SW480 (cell line): ENCODE results near the gene SOX14.

Source experiments
- DNase-seq: peaks from one replicate; pipeline ENCODE4 v3.0.0-alpha.2; 2016; ENCODE audit warnings: low spot score

SOX14 gene

DNA sequence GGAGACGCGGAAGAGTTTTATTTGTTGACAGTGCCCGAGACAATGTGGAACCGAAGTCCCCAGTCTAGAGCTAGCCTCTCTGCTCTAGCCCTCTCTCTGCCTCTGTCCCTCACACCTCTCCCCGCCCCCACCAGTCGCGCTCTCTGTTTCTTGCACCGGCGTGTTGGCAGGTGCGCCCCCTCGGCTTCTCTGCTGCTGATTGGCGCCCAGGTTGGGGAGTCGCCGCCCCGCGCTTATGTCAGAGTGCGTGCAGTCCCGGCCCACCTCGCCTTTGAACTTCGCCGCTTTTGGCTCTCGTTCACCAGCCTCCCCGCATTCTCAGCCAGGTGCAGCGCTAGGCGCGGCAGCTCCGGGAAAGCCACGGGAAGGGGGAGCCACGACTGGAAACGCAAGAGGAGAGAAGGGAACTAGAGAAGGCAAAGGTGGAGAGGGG, at the start of gene SOX14:
SOX14 (plus strand) TSS at position 315 of the 433 bp plus-strand sequence. CDS start 470 bp downstream, outside the sequence.
- peak; percentile 96 for DNase-seq

DNA sequence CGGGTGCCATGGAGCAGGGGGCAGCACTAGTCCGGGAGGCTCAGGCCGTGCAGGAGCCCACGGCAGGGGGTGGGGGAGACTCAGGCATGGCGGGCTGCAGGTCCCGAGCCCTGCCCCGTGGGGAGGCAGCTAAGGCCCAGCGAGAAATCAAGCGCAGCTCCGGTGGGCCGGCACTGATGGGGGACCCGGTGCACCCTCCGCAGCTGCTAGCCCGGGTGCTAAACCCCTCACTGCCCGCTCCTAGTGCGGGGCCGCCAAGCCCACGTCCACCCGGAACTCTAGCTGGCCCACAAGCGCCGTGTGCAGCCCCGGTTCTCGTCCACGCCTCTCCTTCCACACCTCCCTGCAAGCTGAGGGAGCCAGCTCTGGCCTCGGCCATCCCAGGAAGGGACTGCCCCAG, 49.6 kb upstream of the SOX14 start:
- DNase-seq, result no peak

DNA sequence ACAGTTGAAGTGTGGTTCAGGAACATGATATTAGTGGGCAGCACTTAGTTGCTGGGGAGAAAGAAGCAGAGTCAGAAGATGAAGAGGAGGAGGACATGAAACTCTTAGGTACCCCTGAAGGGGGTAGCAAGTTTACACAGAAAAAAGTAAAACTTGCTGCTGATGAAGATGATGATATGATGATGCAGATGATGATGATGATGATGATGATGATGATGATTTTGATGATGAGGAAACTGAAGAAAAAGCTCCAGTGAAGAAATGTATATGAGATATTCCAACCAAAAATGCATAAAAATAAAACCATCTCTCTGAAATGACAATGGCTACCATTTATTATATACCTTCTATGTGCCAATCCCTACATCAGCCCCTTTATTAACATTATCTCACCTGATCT, 39.9 kb upstream of the SOX14 start:
- DNase-seq, result no peak

DNA sequence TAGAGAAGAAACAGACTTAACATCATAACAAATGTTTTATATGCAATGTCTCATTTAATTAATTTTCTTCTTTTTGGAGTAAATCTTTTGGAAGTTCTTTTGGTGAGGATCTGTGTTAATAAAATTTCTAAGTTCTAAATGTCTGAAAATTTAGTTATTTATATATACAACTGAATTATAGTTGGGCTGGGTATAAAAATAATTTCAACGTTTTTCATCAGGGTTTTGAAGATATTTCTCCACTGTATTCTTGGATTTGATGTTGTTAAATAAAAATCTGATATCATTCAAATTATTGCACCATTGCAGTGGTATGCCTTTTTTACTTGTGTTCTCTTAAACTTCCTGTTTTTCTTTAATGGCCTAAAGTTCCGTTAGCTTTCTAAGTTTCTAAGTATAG, 26.9 kb upstream of the SOX14 start:
- no peak for DNase-seq

DNA sequence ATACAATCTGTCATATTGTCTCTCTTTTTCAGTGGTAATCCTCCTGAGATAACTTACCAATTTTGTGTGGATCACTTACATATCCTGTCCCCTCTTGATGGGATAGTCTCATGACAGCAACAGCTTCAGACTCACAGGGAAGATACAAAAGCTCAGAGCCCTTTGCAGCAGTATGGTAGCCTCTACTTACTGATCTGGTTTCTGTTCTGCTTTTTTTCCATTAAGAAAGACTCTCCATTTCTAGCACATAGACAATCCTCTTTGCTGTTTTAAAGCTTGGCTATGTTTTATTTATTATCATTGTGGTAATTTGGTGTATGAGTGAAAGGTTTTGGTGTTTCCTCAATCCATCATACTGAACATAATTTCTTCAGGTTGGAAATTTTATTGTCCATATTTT, 25.4 kb upstream of the SOX14 start:
- no peak for DNase-seq

DNA sequence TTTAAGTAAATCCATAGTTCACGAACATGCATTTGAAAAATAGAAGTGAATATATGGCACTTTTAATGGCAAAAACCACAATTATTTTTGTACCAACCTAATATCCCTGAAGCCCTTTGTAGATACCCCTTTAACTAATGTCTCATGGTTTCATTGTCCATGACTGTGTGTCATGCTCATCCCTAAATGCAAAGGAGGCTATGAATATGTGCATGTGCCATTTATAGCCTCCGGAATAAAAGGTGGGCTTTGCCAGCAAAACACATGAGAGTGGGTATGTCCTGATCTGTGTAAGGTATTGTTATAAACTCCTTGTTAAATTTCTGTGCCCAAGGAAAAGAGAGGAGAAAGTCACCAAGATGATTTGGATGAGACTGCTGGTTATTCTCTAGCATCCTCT, 20.5 kb upstream of the SOX14 start:
- DNase-seq, result no peak

DNA sequence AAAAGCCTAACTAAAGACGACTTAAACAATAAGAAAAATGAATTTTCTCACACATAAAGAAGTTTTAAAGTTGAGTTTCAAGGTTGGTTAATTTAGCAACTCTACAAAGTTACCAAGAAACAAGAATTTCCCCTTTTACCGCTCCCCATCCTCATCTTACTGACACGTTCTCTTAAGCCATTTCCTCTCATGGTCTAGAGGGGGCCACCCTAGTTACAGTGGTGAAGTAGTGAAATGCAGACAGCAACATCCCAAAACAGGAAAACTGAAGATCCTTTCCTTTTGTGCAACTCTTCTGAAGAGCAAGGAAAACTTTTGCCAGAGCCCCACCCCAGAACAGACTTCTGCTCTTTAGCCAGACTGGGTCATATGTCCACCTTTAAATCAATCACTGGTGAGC, 17.3 kb upstream of the SOX14 start:
- DNase-seq, result no peak

DNA sequence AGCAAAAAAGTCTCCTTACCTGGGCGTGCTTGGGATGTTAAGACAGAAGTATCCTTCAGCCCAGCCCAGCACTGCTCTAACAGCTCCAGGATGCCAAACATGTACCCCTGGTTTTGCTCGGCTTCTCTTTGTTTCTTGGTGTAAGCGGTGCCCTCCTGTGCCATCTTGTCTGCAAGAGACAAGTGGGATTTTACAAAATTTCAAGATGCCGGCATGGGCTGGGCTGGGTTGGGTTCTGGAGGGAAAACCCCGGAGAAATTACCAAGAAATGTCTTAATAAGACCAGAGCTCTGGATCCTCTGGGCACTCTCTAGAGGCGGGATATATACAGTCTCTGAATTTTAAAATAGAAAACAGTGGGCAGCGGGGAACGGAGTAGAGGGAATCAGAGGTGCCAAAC, 4.6 kb upstream of the SOX14 start:
- no peak for DNase-seq

DNA sequence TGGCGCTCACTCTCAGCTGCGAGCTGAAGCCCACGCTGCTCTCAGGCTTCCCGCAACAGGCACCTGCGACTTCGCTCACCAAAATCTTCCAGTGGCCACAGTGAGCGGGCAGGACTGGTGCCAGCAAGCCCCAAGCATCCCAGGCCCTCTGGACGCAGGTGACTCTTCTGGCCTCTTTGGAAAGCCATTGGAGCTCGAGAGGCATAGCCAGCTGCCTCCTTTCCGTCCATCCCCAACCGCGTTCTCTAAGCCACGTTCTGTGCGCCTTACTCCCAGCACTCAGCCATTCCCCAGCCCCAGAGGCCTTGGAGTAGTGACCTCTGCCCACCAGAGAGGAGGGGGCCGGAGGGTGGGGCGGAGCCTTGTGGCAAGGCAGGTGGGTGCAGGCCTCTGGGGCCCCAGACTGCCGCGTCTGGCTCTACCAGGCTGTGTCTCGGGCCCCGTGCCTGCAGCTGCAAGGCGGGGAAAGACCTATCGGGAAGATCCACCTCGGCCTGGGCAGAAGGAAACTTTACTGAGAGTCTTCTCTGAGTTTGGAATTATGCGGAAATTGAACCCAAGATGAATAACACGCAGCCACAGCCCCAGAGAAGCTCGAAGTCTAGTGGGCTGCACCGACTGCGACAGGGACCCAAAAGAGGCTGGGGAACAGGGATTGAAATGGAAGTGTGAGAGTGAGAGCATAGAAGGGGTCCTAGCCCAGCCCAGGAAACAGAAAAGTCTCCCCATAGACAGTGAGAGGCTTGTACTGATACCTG, 3.6 kb upstream of the SOX14 start:
- DNase-seq, result no peak

DNA sequence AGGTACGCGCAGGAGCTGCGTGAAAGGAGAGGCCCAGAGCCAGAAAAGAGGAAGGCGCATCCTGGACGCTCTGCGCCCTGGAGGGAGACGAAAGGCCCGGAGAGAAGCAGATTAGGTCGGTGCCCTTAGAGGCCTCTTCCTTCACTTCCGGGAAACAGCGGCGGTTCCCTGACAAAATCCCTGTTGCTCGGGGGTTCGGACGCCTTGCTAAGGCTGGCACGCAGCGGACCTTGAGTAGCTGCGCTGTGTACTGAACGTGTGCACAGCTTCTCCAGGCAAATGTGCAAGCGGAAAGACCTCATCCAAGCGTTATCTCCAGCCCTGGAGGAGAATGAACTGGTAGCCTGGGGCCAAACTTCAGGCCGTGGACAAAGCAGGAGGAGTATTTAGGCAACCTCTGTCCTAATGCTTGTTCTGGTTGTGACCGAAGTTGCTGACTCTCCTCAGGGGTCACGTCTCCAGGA, 3.0 kb upstream of the SOX14 start:
- no peak for DNase-seq

DNA sequence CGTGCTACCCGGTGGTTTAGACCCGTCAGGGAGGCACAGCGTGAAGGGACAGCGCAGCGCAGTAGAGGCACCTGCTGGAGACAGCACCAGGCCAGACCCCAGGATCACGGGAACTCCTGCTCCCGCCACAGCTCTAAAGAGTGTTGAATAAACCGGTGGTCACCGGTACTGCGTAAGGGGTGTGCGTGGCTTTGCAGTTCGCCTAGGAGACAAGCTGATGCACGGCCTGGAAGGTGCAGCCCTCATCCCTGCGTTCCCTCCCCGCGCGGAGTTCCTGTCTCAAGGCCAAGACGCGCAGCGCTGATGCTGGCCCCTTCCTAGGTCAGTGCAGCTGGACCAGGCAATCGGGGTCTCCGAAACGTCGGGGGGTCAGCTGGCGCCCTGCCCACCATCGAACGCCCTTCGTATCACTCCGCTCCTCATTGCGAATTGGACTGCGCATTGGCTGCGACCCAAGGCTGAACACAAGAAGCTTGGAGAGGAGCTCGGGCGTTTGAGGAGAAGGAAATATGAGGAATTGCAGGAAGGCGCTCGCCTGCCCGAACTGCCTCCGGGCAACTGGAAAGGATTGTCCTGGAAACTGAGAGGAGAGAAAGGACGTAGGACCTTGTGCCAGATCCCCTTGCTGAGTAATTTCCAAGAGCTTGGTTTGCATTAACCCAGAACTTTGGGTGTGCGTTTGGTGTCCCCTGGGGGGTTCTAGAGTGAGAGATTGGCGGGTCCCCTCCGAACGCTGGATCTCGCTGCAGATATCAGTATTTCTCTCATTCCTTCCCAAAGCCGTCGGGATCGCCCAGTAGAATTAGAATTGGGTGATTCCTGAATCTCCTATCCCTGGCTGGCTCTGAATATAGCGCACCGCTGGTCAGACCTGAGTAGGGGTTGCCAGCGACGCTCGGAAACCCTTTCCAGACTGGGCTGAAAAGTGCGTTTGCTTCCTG, 2.3 kb upstream of the SOX14 start:
- no peak for DNase-seq

DNA sequence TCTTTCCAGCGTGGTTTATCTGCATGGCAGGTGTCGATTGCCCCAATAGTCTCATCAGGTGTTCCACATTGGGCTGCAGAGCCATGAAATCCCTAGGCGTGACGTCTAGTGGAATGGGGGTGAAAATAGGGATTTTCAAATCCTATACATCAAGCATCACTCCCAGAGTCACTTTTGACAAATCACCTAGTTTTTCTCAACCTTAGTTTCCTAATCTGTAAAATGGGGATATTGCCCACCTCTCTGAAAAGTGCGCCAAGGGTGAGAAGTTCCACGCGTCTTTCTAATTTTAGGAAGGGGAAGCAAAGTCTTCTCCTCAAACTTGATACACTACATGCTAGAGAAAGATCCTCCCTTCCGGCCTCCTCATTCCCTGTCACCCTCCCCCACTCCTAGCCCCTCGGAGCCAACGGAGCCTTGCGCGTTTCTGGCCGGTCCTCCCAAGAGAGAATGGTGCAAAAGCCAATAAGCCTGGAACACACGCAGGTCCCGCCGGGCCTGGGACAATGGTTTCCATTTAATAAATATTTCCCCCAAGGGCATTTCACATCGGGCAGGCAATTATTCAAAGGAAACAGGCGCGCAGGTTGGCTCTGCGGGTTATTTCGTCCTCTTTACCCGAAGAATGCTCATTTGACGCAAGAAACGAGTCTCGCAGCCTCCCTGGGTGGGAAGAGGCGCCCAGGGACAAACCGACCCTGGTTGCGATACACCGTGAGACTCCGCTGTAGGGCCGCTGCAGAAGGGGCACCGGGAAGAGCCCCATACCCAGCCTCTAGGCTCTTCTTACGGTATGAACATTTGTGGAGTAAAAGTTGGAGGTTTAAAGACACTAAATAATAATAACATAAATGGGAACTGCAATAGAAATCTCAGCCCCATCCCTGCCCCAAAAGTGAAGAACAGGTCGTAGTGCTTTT, 1.2 kb upstream of the SOX14 start:
- DNase-seq, result no peak

DNA sequence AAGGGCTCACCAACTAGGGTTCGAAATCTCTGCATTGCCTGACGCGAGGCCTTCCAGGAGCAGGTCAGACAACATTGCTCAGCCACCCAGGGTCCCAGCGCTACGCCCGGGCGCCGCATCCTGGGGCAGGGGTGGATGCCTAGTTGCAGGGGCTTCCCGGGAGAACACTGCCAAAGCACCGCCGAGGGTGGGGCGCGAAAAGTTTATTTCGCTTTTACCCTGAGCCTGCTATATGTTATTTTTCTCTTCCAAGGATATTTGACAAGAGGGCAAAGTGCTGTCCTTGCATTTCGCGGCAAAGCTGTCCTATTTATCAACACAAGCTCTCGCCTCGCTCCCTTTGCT, 549 bp upstream of the SOX14 start:
- DNase-seq, result no peak

DNA sequence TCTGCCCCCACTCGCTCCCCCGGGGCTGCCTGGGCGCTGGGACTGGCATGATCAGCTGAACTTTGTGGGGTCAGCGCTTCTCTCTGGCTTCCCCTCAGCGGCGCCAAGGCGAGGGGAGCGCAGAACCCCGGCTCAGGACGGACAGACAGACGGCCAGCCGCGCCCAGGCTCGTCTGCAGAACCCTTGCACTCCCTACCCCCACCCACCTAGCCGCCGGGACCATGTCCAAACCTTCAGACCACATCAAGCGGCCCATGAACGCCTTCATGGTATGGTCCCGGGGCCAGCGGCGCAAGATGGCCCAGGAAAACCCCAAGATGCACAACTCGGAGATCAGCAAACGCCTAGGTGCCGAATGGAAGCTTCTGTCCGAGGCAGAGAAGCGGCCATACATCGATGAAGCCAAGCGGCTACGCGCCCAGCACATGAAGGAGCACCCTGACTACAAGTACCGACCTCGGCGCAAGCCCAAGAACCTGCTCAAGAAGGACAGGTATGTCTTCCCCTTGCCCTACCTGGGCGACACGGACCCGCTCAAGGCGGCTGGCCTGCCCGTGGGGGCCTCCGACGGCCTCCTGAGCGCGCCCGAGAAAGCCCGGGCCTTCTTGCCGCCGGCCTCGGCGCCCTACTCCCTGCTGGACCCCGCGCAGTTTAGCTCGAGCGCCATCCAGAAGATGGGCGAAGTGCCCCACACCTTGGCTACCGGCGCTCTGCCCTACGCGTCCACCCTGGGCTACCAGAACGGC, 621 bp downstream of the SOX14 start:
- peak; percentile 34 for DNase-seq

DNA sequence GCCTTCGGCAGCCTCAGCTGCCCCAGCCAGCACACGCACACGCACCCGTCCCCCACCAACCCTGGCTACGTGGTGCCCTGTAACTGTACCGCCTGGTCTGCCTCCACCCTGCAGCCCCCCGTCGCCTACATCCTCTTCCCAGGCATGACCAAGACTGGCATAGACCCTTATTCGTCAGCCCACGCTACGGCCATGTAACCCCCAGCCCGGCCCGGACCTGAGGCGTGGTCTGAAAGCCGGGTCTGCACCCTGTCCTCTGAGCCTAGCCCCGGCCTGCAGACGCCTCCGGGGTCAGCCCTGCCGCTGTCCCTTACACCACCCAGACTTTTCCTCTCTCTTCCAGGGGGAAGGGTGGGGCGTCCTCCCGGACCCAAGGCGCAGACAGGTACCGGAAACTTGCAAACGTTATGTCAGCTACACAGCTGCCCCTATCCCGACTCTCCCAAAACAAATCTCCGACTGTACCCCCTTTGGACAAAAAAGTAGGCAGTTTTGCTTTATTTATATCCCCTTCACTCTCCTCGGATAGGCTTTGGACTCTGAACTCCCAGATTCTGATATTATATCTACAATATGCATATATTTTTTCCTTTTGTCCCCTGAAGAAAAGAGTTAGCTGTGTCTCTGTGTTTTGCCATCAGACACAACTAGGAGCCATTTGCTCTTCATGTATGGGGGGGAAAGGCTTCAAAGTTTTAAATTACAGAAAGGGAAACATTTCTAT, 1.4 kb downstream of the SOX14 start:
- DNase-seq, result no peak

DNA sequence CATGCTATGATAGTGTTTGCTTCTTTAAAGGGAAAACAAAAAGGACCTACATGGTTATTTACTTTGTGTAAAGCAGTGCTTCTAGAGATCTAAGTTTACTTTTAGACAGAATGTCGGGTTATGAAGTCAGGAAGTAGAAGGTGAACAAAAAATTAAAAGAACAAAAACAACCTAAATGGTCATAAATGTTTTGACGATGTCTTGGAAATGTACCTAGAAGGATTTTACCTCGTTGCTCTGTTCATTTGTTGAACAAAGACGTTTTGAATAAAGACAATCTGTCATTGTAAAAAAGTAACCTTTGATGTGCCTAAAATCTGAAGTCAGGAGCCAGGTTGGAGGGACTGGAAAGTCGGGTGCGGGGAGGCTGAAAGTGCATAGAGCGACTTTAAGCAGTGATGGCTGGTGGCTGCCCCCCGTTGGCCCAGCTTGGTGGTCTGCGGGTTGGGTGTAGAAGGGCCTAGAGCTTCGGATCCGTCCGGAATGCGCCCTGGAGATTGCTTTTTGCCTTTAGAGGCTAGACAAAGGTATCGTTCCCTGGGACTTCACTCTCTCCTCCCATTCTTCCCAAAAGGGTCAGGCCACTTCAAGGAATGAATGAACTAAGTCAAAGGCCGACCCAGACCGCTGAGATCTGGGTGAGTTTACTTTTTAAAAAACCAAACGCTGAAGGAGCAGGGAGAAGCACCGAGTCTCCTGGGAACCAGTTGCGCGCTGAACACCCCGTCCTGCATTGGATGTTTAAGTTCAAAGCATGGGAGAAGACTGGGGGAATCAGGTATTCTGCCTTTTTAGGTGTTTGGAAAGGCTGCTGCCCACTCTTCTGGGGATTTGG, 2.1 kb downstream of the SOX14 start:
- no peak for DNase-seq

DNA sequence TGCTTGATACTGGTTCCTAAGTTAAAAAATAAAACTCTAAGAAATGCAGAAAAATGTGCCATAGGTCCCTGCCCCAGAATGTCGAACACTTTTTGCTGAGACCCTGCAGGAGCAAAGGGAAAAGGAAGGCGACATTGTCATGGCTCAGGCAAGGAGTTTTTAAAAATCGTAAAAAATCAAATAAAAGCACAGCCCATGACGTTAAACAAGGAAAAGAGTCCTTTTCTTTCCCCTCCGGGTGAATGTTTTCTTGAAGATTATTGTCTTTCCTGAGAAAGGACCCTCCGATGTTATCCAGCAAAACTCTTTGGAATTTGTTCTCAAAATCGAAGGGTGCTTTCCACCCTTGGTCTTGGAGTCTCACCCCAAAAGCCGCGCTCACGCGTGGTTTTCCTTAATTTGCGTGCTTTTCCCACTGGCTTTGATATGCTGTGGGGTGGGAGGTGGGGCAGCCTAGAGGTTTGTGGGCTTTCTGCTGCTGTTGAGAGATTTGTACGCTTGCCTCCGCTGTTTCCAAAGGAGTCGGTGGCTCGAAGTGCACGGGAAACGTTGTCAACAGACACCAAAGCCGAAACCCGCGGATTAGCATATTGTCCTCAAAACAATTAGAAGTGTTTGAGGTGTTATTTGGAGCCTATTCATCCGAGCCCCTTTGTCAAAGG, 2.9 kb downstream of the SOX14 start:
- no peak for DNase-seq

DNA sequence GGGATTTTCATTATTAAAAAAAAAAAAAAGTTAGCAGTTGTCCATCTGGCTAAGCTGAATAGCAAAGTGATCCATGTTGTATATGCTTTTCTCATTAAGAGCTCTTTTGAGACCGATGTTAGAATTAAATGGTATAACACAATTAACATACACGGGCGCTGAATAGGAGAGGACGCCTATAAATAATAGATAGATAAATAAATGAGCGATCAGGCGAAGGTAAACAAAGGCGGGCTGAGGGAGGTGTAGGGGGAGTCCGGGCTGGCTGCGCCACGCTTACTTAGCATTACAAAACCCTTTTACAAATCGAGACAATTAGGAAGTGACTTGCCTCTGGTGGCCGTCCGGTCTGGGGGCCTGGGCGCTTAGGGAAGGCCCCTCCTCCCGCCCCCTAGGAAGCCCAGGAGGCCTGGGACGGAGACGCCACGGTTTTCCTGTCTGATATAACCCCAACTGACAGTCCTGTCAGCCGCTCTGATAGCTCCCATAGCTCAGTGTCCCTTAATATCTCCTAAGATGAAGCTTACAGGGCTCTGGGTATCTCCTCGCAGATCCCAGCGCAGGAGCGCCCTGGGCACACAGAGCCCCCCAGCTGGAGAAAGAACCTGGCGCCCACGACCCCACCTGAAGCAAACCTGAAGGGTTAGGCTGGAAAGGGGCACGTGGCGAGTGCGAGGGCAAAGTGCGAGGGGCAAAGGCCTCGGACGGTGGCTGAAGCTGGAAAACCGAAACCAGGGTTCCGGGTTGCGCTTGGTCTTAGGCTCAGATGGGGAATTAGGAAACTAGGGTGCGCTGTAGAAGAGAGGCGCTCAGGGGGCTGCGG, 3.6 kb downstream of the SOX14 start:
- no peak for DNase-seq
